Adipocyte (in vitro differentiated cells): Measurements from ENCODE around the gene C1orf210.

Source experiments
- DNase-seq: peaks from one replicate; pipeline ENCODE4 v3.0.0-alpha.2; 2015; ENCODE audit warnings: low read depth
- H3K27me3 ChIP-seq: replicated peaks from 2 replicates; pipeline ENCODE4 v1.7.0; 2013; ENCODE audit warnings: mild to moderate bottlenecking, low read length, moderate library complexity; ENCODE audit not compliant: control insufficient read depth, insufficient read depth
- H3K36me3 ChIP-seq: 2 replicates; pipeline ENCODE4 v1.7.0; 2013; ENCODE audit warnings: low read length, mild to moderate bottlenecking, moderate library complexity; ENCODE audit not compliant: control insufficient read depth, insufficient read depth, severe bottlenecking
- H3K4me1 ChIP-seq: 2 replicates; pipeline ENCODE4 v1.7.0; 2013; ENCODE audit warnings: mild to moderate bottlenecking, low read length, moderate library complexity; ENCODE audit not compliant: control insufficient read depth, insufficient read depth
- H3K4me3 ChIP-seq: 2 replicates; pipeline ENCODE4 v1.7.0; 2013; ENCODE audit warnings: mild to moderate bottlenecking, low read length, moderate library complexity
- H3K9ac ChIP-seq: 2 replicates; pipeline ENCODE4 v1.7.0; 2013; ENCODE audit warnings: mild to moderate bottlenecking, low read length, moderate library complexity
- H3K9me3 ChIP-seq: 2 replicates; pipeline ENCODE4 v1.7.0; 2013; ENCODE audit warnings: mild to moderate bottlenecking, low read length, moderate library complexity; ENCODE audit not compliant: control insufficient read depth

Gene C1orf210

GRCh38 chr1:43302721-43303470 lies 17.5 kb upstream of the C1orf210 start:
- Histone ChIP-seq H3K9ac (no peak overlapping the region), H3K36me3 (no peaks in the 10 kb centered on the region), H3K27me3 (peaks cover 3% of the 10 kb centered on the region), H3K4me3 (no peak overlapping the region), H3K4me1 (peaks cover 18% of the 10 kb centered on the region), H3K9me3 (no peaks in the 10 kb centered on the region)
- no peak for DNase-seq

DNA sequence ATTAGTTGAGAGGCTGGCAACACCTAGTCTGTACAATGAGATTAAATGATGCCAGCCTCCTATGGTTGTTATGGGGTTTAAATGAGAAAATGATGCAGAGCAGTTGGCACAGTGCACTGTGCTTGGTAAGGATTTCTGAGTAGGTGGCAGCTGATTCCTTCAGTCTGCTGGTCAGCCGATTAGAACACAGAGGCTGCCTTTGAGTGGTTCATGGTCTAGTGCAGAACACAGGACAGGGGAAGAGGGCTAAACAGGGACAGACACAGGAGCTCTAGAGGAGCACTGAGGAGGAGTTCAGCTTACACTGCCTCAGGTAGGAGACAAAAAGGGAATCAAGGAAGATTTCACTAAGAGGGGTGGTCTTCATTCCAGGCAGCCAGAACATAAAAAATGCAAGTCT lies 16.8 kb upstream of the C1orf210 start:
- H3K4me3 ChIP-seq, result no peak overlapping the region
- no peaks in the 10 kb centered on the region for H3K27me3 ChIP-seq
- no peaks in the 10 kb centered on the region for H3K9me3 ChIP-seq
- no peak overlapping the region for H3K9ac ChIP-seq
- H3K4me1 ChIP-seq, result peaks cover 21% of the 10 kb centered on the region
- H3K36me3 ChIP-seq, result no peaks in the 10 kb centered on the region
- no peak for DNase-seq

DNA sequence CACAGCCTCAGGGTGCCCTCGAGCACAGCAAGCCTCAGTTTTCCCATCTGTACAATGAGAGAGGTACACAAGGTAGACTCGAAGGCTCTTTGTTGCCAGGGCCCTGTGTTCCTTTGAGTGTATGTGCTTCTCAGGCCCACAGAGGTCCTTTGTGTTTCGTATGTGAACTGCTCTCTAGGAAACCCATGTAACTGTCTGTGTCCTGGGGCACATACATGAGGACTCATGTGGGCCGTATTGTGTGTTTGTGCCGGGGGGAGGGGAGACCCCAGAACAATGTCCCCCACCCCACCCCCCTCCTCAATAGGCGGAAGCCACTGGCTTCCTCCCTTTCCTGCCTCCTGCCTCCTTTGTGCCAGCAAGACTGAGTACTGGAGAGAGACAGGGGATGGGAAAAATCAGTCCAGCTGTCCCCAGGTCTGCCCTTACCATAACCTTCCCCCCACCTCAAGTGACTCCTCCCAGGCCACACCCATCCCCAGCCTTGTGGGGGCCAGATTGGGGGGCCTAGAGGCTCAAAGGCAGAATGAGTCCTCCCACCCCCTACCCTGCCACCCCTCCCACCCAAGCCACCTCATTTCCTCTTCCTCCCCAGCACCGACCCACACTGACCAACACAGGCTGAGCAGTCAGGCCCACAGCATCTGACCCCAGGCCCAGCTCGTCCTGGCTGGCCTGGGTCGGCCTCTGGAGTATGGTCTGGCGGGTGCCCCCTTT lies 15.2 kb upstream of the C1orf210 start, which contains the start of gene TIE1:
Gene TIE1, plus strand, starts transcription at position 605 of the 717 bp plus-strand sequence. Its CDS starts 90 bp downstream, at position 695.
- Histone ChIP-seq H3K9me3 (no peaks in the 10 kb centered on the region), H3K9ac (no peak within 1 kb of the TSS), H3K36me3 (no peaks in the 10 kb centered on the region), H3K27me3 (no peaks in the 10 kb centered on the region), H3K4me1 (peaks cover 38% of the 10 kb centered on the region), H3K4me3 (no peak within 1 kb of the TSS)
- no peak for DNase-seq

GRCh38 chr1:43299101-43299500 lies 13.7 kb upstream of the C1orf210 start:
- H3K9ac ChIP-seq, result no peak overlapping the region
- no peaks in the 10 kb centered on the region for H3K27me3 ChIP-seq
- no peaks in the 10 kb centered on the region for H3K9me3 ChIP-seq
- no peak overlapping the region for H3K4me3 ChIP-seq
- no peak for DNase-seq
- H3K4me1 ChIP-seq, result peaks cover 45% of the 10 kb centered on the region
- H3K36me3 ChIP-seq, result no peaks in the 10 kb centered on the region

DNA sequence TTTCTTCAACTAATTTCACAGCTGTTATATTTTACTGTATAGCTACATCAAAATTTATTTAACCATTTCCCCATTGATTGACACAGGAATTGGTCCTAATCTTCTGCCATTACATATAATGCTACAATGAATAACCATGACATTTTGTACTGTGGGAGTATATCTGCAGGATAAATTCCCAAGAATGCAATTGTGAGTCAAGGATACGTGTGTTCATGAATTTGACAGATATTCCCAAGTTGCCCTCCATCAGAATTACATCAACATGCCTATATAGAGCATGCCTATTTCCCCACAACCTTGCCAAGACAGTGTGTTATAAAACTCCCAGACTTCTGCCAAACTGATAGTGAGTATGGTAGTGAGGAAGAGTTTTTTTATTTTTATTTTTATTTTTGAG lies 12.7 kb upstream of the C1orf210 start:
- H3K4me3 ChIP-seq, result no peak overlapping the region
- no peaks in the 10 kb centered on the region for H3K27me3 ChIP-seq
- no peaks in the 10 kb centered on the region for H3K36me3 ChIP-seq
- DNase-seq, result no peak
- no peaks in the 10 kb centered on the region for H3K9me3 ChIP-seq
- H3K9ac ChIP-seq, result no peak overlapping the region
- H3K4me1 ChIP-seq, result peaks cover 45% of the 10 kb centered on the region

GRCh38 chr1:43296207-43296606 lies 10.8 kb upstream of the C1orf210 start:
- no peaks in the 10 kb centered on the region for H3K9me3 ChIP-seq
- H3K36me3 ChIP-seq, result no peaks in the 10 kb centered on the region
- H3K9ac ChIP-seq, result peak overlapping the region; percentile 84
- H3K4me3 ChIP-seq, result no peak overlapping the region
- peak; percentile 65 for DNase-seq
- H3K27me3 ChIP-seq, result no peaks in the 10 kb centered on the region
- peaks cover 48% of the 10 kb centered on the region for H3K4me1 ChIP-seq

GRCh38 chr1:43294761-43295160 lies 9.4 kb upstream of the C1orf210 start:
- H3K27me3 ChIP-seq, result no peaks in the 10 kb centered on the region
- peaks cover 48% of the 10 kb centered on the region for H3K4me1 ChIP-seq
- DNase-seq, result no peak
- H3K36me3 ChIP-seq, result no peaks in the 10 kb centered on the region
- peak overlapping the region; percentile 84 for H3K9ac ChIP-seq
- no peak overlapping the region for H3K4me3 ChIP-seq
- H3K9me3 ChIP-seq, result no peaks in the 10 kb centered on the region

GRCh38 chr1:43293896-43294760 lies 8.7 kb upstream of the C1orf210 start:
- Histone ChIP-seq H3K36me3 (no peaks in the 10 kb centered on the region), H3K9ac (peak overlapping the region; percentile 84), H3K9me3 (no peaks in the 10 kb centered on the region), H3K4me3 (no peak overlapping the region), H3K27me3 (no peaks in the 10 kb centered on the region), H3K4me1 (peaks cover 51% of the 10 kb centered on the region)
- DNase-seq, result peak; percentile 65

- Histone ChIP-seq H3K9me3 (no peaks in the 10 kb centered on the region), H3K36me3 (no peaks in the 10 kb centered on the region), H3K27me3 (no peaks in the 10 kb centered on the region), H3K4me3 (no peak overlapping the region), H3K9ac (no peak overlapping the region), H3K4me1 (peaks cover 60% of the 10 kb centered on the region)
- peak; percentile 23 for DNase-seq
These were observed 7.8 kb upstream of the C1orf210 start for GRCh38 chr1:43293176-43293575.

DNA sequence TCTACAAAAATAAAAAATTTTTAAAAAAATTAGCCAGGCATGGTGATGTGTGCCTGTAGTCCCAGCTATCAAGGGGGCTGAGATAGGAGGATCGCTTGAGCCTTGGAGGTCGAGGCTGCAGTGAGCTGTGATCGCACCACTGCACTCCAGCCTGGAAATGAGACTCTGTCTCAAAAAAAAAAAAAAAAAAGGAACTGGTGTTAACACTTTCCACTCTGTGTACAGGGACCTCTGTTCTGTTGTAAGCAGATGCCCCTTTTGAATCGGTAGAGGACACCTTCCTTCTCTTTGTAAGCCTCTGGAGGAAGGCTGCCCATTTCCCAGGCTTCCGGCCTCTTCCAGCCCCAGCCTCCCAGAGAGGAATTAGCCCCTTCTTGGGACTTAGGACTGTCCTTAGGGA lies 7.3 kb upstream of the C1orf210 start:
- Histone ChIP-seq H3K9ac (no peak overlapping the region), H3K4me3 (no peak overlapping the region), H3K4me1 (peaks cover 61% of the 10 kb centered on the region), H3K36me3 (no peaks in the 10 kb centered on the region), H3K27me3 (no peaks in the 10 kb centered on the region), H3K9me3 (no peaks in the 10 kb centered on the region)
- DNase-seq, result no peak

GRCh38 chr1:43292216-43292615 lies 6.8 kb upstream of the C1orf210 start:
- Histone ChIP-seq H3K4me3 (no peak overlapping the region), H3K36me3 (no peaks in the 10 kb centered on the region), H3K4me1 (peaks cover 58% of the 10 kb centered on the region), H3K9me3 (no peaks in the 10 kb centered on the region), H3K9ac (no peak overlapping the region), H3K27me3 (no peaks in the 10 kb centered on the region)
- no peak for DNase-seq
